ENCODE results near the gene AQP1. TPM values are rescaled to one million over a fixed set of nuclear protein-coding genes. Genes with fewer than 3 reads are reported as not detected.

Gene AQP1
- total and polyA plus RNA-seq, 2 of the 13 experiments (the other 11 are each of a cell fraction or from before 2014, with no cell fraction given), result not detected

DNA sequence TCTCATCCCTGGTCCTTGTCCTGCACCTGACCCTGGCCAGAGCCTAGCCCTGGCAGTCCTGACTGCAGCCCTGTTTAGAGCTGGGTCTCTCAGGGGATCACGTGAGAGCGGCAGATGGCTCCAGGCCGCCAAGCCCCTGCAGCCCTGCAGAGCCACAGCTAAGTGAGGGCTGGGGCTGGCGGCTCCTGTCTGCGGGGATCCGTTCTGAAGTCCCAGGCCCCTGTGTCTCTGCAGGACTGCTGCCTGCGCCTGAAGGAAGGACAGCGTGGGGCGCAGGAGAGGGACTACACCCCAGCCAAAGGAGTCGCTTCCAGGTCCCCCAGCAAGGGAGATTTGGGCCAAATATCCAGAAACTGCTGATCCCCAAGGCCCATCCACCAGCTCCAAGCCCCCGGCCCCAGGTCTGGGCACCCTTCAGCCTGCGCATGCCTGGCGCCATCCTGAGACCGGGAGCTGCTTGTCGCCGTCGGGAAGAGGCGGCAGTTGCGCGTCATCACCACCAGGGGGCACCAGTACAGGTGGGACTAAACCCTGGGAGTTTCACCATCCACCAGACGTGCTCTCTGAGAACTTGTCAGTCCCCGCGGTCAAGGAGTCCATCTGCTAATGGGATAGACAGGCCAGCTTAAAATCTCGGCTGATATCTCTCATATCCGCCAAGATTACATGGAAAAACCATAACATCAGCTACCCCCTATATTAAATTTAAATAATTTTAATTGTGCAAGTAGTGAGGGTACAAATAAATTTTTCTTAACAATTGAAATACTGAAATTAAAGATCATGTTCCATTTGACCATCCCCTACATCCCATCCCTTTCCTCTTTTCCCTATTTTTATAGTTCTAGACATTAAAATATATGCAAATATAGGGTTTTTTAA, 27.0 kb downstream of the AQP1 start (continued):
- TF ChIP-seq, protein P1, sequence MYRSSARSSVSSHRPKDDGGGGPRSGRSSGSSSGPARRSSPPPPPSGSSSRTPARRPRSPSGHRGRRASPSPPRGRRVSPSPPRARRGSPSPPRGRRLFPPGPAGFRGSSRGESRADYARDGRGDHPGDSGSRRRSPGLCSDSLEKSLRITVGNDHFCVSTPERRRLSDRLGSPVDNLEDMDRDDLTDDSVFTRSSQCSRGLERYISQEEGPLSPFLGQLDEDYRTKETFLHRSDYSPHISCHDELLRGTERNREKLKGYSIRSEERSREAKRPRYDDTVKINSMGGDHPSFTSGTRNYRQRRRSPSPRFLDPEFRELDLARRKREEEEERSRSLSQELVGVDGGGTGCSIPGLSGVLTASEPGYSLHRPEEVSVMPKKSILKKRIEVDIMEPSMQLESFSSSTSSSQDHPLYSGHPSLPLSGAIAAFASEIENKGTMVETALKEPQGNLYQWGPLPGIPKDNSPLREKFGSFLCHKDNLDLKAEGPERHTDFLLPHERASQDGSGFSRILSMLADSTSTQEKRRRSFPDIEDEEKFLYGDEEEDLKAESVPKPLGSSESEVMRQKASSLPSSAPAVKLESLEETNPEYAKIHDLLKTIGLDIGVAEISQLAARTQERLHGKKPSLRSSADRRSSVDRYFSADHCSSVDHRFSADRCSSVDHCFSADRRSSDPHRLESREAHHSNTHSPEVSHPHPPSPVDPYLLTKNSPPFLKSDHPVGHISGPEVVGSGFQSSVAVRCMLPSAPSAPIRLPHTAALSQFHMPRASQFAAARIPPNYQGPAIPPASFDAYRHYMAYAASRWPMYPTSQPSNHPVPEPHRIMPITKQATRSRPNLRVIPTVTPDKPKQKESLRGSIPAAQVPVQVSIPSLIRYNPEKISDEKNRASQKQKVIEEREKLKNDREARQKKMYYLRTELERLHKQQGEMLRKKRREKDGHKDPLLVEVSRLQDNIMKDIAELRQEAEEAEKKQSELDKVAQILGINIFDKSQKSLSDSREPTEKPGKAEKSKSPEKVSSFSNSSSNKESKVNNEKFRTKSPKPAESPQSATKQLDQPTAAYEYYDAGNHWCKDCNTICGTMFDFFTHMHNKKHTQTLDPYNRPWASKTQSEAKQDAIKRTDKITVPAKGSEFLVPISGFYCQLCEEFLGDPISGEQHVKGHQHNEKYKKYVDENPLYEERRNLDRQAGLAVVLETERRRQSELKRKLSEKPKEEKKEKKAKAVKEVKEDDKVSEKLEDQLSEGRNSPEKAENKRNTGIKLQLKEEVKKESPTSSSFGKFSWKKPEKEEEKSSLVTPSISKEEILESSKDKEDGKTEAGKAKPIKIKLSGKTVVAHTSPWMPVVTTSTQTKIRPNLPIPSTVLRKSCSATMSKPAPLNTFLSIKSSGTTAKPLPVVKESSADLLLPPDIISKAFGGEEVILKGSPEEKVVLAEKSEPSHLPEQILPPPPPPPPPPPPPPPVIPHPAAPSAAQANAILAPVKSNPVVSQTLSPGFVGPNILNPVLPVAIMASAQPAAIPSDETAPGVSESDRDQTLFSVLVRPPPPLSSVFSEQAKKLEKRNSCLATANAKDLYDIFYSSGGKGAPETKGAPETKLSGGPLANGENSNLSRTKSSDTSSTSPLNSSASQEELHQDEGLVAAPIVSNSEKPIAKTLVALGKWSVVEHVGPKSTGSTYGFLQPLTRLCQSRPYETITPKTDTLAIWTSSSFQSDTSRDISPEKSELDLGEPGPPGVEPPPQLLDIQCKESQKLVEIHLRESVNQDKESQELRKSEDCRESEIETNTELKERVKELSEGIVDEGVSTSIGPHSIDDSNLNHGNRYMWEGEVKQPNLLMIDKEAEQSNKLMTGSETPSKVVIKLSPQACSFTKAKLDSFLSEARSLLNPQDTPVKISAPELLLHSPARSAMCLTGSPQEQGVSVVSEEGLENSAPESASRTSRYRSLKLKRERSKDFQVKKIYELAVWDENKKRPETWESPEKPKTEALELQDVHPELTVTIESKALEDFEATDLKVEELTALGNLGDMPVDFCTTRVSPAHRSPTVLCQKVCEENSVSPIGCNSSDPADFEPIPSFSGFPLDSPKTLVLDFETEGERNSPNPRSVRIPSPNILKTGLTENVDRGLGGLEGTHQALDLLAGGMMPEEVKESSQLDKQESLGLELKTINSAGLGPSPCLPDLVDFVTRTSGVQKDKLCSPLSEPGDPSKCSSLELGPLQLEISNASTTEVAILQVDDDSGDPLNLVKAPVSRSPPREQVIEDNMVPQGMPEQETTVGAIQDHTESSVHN (CRISPR knock-in tag; IDR thresholded peaks at IDR 0.05), result no peak
- TF ChIP-seq SPEN (CRISPR knock-in tag; IDR thresholded peaks at IDR 0.05; ENCODE audit: low read depth), result 0 out of 2 replicates have a peak, but pooled peaks have one; percentile 31
- TF ChIP-seq, protein P2, sequence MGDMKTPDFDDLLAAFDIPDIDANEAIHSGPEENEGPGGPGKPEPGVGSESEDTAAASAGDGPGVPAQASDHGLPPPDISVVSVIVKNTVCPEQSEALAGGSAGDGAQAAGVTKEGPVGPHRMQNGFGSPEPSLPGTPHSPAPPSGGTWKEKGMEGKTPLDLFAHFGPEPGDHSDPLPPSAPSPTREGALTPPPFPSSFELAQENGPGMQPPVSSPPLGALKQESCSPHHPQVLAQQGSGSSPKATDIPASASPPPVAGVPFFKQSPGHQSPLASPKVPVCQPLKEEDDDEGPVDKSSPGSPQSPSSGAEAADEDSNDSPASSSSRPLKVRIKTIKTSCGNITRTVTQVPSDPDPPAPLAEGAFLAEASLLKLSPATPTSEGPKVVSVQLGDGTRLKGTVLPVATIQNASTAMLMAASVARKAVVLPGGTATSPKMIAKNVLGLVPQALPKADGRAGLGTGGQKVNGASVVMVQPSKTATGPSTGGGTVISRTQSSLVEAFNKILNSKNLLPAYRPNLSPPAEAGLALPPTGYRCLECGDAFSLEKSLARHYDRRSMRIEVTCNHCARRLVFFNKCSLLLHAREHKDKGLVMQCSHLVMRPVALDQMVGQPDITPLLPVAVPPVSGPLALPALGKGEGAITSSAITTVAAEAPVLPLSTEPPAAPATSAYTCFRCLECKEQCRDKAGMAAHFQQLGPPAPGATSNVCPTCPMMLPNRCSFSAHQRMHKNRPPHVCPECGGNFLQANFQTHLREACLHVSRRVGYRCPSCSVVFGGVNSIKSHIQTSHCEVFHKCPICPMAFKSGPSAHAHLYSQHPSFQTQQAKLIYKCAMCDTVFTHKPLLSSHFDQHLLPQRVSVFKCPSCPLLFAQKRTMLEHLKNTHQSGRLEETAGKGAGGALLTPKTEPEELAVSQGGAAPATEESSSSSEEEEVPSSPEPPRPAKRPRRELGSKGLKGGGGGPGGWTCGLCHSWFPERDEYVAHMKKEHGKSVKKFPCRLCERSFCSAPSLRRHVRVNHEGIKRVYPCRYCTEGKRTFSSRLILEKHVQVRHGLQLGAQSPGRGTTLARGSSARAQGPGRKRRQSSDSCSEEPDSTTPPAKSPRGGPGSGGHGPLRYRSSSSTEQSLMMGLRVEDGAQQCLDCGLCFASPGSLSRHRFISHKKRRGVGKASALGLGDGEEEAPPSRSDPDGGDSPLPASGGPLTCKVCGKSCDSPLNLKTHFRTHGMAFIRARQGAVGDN (CRISPR knock-in tag; IDR thresholded peaks at IDR 0.05), result peak; percentile 22; the same call in 1 of the 2 replicates
